Fibroblast of the aortic adventitia (primary cell): ENCODE results near the gene STAC2. TPM values are rescaled to one million over a fixed set of nuclear protein-coding genes. Genes with fewer than 3 reads are reported as not detected.

Source experiments
- DNase-seq: peaks from one replicate; pipeline ENCODE4 v3.0.0-alpha.2; 2010; ENCODE audit warnings: low read depth
- H3K4me3 ChIP-seq: 2 replicates; pipeline ENCODE4 v1.5.1; 2011; ENCODE audit warnings: low read depth, mild to moderate bottlenecking, control low read depth, low read length, moderate library complexity
- CTCF ChIP-seq: IDR thresholded peaks from 2 replicates; pipeline ENCODE4 v1.5.1; 2011; ENCODE audit warnings: mild to moderate bottlenecking, low read length, control low read depth, inconsistent platforms; ENCODE audit not compliant: insufficient read depth
- total RNA-seq: library from RNA; depleted of rRNA; stranded (reverse); fragments of >200 nt; gene quantifications from 2 replicates; pipeline ENCODE4 v1.2.3, GENCODE V29; 2012; ENCODE audit warnings: low replicate concordance

The STAC2 gene
- total RNA-seq, 1 donor = 0.18 TPM

DNA sequence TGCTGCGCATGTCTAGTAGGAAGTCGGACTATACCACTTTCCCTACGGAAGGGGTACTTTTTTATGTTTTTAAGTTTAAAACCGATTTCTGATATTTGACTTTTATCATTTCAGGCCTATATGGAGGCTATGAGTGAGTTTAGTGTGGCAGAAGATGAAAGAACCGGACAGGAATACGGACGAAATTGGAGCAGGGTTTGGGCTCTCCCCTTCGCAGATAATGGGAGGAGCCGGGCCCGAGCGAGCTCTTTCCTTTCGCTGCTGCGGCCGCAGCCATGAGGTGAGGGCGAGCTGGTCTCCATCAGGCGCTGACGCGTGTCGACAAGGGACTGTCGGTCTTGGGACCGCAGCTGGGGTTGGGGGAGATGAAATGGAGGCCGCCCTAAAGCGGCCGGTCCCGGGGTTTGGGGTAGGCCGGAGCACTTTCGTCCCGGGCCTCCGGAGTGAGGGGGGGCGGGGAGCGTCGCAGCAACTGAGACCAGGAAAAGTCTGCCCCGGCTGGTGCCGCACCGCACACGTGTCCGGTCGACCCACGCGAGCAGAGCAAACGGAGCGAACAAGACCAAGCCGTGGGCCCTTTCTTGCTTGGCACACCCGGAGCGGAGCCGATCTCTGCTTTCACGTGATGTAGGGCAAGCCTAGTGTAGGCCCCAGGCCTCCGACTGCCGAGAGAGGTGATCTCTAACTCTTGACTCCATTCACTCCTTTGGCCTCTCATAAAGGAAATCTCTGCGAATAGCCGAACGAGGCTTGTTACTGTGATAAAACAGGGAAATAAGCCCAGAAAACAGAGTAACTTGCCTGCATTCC, 25.5 kb downstream of the STAC2 start, which contains the start of gene RPL19:
Gene RPL19, plus strand, starts transcription at position 214 of the 810 bp plus-strand sequence. Its CDS starts 62 bp downstream, at position 276.
- peak within 1 kb of the TSS; percentile 96 for H3K4me3 ChIP-seq
- TF ChIP-seq CTCF = no peak
- peak; percentile 36 for DNase-seq

- TF ChIP-seq CTCF = no peak
- peak overlapping the region; percentile 59 for H3K4me3 ChIP-seq
- peak; percentile 98 for DNase-seq
Observed at GRCh38 chr17:39199820-39200069, 26.0 kb downstream of the STAC2 start.

DNA sequence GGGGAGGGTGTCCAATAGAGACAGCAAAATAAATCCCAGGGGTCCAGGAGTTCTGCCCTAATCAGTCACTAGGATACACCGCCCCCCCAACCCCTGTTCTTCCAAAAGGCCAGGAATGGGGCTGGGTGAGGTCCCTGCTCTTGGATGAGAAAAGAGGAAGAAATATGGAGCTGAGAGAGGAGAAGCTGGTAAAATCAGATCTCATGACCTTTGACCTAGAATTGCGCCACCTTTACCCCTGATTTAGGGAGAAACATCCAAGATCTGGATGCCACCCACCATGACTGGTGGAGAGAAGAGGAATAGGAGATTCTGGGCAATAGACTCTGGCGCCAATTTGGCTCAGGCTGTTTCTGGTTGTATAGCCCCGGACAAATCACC, 27.6 kb downstream of the STAC2 start:
- TF ChIP-seq CTCF = no peak
- H3K4me3 ChIP-seq = peak overlapping the region; percentile 81
- no peak for DNase-seq

- peak within 1 kb of the TSS; percentile 81 for H3K4me3 ChIP-seq
- TF ChIP-seq CTCF = no peak
- peak; percentile 62 for DNase-seq
Observed at GRCh38 chr17:39197380-39198185, 28.2 kb downstream of the STAC2 start, which contains the start of gene CACNB1. CACNB1 (minus strand) TSS chr17:39197669; CDS start chr17:39197495, 174 bp downstream.

DNA sequence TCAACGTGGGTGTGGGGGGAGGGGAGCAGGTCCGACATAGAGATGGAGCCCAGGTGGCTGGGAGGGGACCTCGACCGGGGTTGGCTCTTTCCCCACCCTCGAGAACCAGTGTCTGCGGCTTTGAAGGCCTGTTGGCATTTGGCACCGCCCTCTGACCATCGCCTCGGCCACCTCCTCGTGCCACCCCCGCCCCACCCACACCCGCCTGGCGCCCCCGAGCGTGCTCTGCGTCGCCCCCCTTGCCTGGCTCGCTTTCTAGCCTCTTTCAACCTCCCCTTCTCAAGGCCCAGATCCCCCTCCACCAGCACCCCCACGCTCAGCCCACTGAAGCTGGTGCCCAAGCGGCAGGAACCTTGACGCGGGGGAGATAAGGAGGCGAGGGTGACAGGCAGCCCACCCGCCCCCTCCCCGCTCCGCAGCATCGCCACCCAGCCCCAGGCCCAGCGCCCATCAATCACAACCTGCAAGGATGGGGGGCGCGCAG, 28.9 kb downstream of the STAC2 start:
- DNase-seq = no peak
- H3K4me3 ChIP-seq = peak overlapping the region; percentile 81
- no peak for TF ChIP-seq CTCF

DNA sequence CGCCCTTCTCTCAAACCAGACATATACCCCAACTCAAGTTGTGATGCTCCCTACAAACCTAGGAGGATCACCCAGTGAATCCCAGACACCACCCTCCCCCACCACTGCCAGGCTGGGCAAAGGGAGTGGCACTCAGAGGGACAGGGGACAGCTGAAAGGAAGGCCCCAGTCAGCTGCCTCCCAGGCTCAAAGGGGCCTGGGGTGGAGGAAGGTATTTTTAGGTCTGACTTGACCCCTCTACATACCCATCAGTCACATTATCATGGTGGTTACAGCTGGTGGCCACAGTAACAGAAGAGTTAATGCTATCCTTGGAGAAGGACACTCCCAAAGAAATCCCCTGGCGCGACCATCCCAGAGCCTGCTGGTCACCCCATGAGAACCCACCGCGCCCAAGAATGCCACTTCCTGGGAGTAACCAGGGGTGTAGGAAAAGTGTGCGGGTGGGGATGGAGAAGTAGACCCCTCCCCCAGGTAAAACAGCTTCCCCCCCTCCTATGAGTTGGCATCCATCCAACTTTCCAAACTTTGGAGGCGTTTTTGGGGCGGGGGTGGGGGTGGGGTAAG, 29.4 kb downstream of the STAC2 start:
- no peak for DNase-seq
- H3K4me3 ChIP-seq = peak overlapping the region; percentile 81
- TF ChIP-seq CTCF = no peak
